Neural progenitor cell (in vitro differentiated cells): ENCODE data around the gene DCD. TPM values are rescaled to one million over a fixed set of nuclear protein-coding genes. Genes with fewer than 3 reads are reported as not detected.

Source experiments
- DNase-seq: peaks from one replicate; pipeline ENCODE4 v3.0.0-alpha.2; 2016; ENCODE audit warnings: low spot score
- H2AFZ ChIP-seq: fragments of 200-600 bp; sonication (generic); replicated peaks from 2 replicates; pipeline ENCODE4 v1.6.1; 2016; ENCODE audit warnings: antibody characterized with exemption
- H3F3A ChIP-seq: fragments of 200-600 bp; sonication (generic); 2 replicates; pipeline ENCODE4 v1.6.1; 2016; ENCODE audit warnings: antibody characterized with exemption, low read depth
- H3K27ac ChIP-seq: fragments of 200-600 bp; sonication (generic); 2 replicates; pipeline ENCODE4 v1.5.1; 2016; ENCODE audit warnings: mild to moderate bottlenecking
- H3K27me3 ChIP-seq: fragments of 200-600 bp; sonication (generic); 2 replicates; pipeline ENCODE4 v1.6.1; 2016; ENCODE audit warnings: mild to moderate bottlenecking, moderate library complexity
- H3K36me3 ChIP-seq: fragments of 200-600 bp; sonication (generic); 2 replicates; pipeline ENCODE4 v1.5.1; 2016
- H3K4me1 ChIP-seq: fragments of 200-600 bp; sonication (generic); 2 replicates; pipeline ENCODE4 v1.6.1; 2016; ENCODE audit warnings: mixed run types
- H3K4me2 ChIP-seq: fragments of 200-600 bp; sonication (generic); 2 replicates; pipeline ENCODE4 v1.6.1; 2016
- H3K4me3 ChIP-seq: fragments of 200-600 bp; sonication (generic); 2 replicates; pipeline ENCODE4 v1.5.1; 2016
- H3K79me2 ChIP-seq: fragments of 200-600 bp; sonication (generic); 2 replicates; pipeline ENCODE4 v1.6.1; 2016; ENCODE audit warnings: low read depth
- H3K9ac ChIP-seq: fragments of 200-600 bp; sonication (generic); 2 replicates; pipeline ENCODE4 v1.6.1; 2016
- H3K9me3 ChIP-seq: fragments of 200-600 bp; sonication (generic); 2 replicates; pipeline ENCODE4 v1.5.1; 2016; ENCODE audit warnings: low read depth
- H4K20me1 ChIP-seq: fragments of 200-600 bp; sonication (generic); 2 replicates; pipeline ENCODE4 v1.6.1; 2016; ENCODE audit warnings: low read depth
- H3K27ac Mint-ChIP-seq: 3 replicates; pipeline ENCODE4 v1.8.0; 2021; ENCODE audit warnings: mixed read lengths
- H3K27me3 Mint-ChIP-seq: 2 replicates; pipeline ENCODE4 v1.8.0; 2022; ENCODE audit warnings: low read depth, mild to moderate bottlenecking, inconsistent platforms, moderate library complexity, mixed read lengths; ENCODE audit not compliant: insufficient read depth
- H3K36me3 Mint-ChIP-seq: 3 replicates; pipeline ENCODE4 v1.8.0; 2021; ENCODE audit warnings: mixed read lengths
- H3K4me1 Mint-ChIP-seq: 3 replicates; pipeline ENCODE4 v1.8.0; 2021; ENCODE audit warnings: mixed read lengths
- H3K4me3 Mint-ChIP-seq: 3 replicates; pipeline ENCODE4 v1.8.0; 2021; ENCODE audit warnings: mild to moderate bottlenecking, moderate library complexity, mixed read lengths
- H3K9me3 Mint-ChIP-seq: 3 replicates; pipeline ENCODE4 v1.8.0; 2020; ENCODE audit warnings: mixed read lengths
- EZH2 ChIP-seq: fragments of 200-600 bp; sonication (generic); IDR thresholded peaks from 2 replicates; pipeline ENCODE4 v1.6.1; 2017; ENCODE audit warnings: antibody characterized with exemption, mild to moderate bottlenecking, moderate library complexity
- EZH2phosphoT487 ChIP-seq: fragments of 200-600 bp; sonication (generic); IDR thresholded peaks from 2 replicates; pipeline ENCODE4 v1.6.1; 2017; ENCODE audit warnings: antibody characterized with exemption
- total RNA-seq: library from RNA; depleted of rRNA; stranded (reverse); fragments of >200 nt; gene quantifications from 2 replicates; pipeline ENCODE4 v1.2.3, GENCODE V29; 2015; ENCODE audit warnings: low replicate concordance
- TF ChIP-seq, protein P1 (sequence below): fragments of 200-600 bp; sonication (generic); IDR thresholded peaks from 2 replicates; pipeline ENCODE4 v1.5.1; 2017; ENCODE audit warnings: antibody characterized with exemption, mild to moderate bottlenecking

Gene DCD
- total RNA-seq, 1 donor from 2014 or later: not detected

DNA sequence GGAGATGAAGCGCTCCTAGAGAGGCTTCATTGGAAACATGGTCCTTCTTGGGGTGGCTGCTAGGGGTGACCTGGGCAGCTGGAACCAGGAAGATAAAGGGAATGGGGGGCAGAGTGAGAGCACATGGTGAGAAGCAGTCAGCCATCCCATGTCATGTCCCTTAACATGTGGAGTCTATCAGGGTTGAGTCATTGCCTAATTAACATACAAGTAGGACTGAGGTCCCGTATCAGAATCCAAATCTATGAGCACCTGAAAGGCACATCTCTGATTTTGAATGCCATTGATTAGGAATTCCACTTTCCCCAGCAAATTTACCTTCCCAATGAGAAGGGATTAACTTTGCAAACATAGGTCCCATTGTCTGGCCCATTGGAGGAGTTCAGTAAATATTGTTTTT lies 39.4 kb downstream of the DCD start:
- H4K20me1 ChIP-seq: no peaks in the 10 kb centered on the region
- no peak for DNase-seq
- Mint-ChIP-seq H3K4me1 (no peaks in the 10 kb centered on the region), H3K9me3 (no peaks in the 10 kb centered on the region), H3K36me3 (no peaks in the 10 kb centered on the region), H3K27me3 (peaks cover 4% of the 10 kb centered on the region), H3K4me3 (no peak overlapping the region), H3K27ac (no peak overlapping the region)
- H3F3A ChIP-seq: no peaks in the 10 kb centered on the region
- no peak overlapping the region for H3K4me3 ChIP-seq
- TF ChIP-seq EZH2phosphoT487: no peak
- no peak for TF ChIP-seq EZH2
- TF ChIP-seq, protein P1, sequence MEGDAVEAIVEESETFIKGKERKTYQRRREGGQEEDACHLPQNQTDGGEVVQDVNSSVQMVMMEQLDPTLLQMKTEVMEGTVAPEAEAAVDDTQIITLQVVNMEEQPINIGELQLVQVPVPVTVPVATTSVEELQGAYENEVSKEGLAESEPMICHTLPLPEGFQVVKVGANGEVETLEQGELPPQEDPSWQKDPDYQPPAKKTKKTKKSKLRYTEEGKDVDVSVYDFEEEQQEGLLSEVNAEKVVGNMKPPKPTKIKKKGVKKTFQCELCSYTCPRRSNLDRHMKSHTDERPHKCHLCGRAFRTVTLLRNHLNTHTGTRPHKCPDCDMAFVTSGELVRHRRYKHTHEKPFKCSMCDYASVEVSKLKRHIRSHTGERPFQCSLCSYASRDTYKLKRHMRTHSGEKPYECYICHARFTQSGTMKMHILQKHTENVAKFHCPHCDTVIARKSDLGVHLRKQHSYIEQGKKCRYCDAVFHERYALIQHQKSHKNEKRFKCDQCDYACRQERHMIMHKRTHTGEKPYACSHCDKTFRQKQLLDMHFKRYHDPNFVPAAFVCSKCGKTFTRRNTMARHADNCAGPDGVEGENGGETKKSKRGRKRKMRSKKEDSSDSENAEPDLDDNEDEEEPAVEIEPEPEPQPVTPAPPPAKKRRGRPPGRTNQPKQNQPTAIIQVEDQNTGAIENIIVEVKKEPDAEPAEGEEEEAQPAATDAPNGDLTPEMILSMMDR: no peak
- peaks cover 73% of the 10 kb centered on the region for H3K27me3 ChIP-seq
- no peak overlapping the region for H3K4me2 ChIP-seq
- H3K4me1 ChIP-seq: no peaks in the 10 kb centered on the region
- no peaks in the 10 kb centered on the region for H3K36me3 ChIP-seq
- no peak overlapping the region for H3K9ac ChIP-seq
- H2AFZ ChIP-seq: no peak overlapping the region
- no peak overlapping the region for H3K27ac ChIP-seq
- H3K79me2 ChIP-seq: no peaks in the 10 kb centered on the region
- no peaks in the 10 kb centered on the region for H3K9me3 ChIP-seq

DNA sequence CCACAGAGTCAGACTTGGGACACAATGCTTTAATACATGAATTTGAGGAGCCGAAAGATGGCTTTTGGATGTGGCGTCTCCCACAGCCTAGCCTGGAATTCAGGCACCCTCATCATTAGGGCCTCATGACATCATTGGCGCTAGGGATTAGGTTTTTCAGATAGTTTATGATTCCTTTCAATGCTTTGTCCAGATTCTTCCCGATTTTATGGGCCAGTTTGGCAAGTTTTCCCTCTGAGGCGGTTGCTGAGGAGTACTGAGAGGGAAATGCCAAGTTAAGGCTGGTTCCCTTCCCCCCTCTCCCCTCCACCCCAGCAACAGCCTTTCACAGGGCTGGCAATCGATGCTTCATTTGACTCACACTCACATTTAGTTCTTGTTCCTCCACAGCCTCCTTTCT lies 40.0 kb downstream of the DCD start:
- TF ChIP-seq, protein P1: no peak
- TF ChIP-seq EZH2 (no peak), EZH2phosphoT487 (no peak)
- peaks cover 67% of the 10 kb centered on the region for H3K27me3 ChIP-seq
- no peak overlapping the region for H3K27ac Mint-ChIP-seq
- no peaks in the 10 kb centered on the region for H3F3A ChIP-seq
- H3K79me2 ChIP-seq: no peaks in the 10 kb centered on the region
- H3K27me3 Mint-ChIP-seq: peaks cover 4% of the 10 kb centered on the region
- no peak overlapping the region for H3K27ac ChIP-seq
- no peak overlapping the region for H2AFZ ChIP-seq
- H3K4me3 Mint-ChIP-seq: no peak overlapping the region
- H3K36me3 Mint-ChIP-seq: no peaks in the 10 kb centered on the region
- no peak overlapping the region for H3K4me2 ChIP-seq
- no peak overlapping the region for H3K4me3 ChIP-seq
- no peaks in the 10 kb centered on the region for H3K36me3 ChIP-seq
- H4K20me1 ChIP-seq: no peaks in the 10 kb centered on the region
- H3K9me3 ChIP-seq: no peaks in the 10 kb centered on the region
- DNase-seq: no peak
- peaks cover 1% of the 10 kb centered on the region for H3K9me3 Mint-ChIP-seq
- H3K4me1 Mint-ChIP-seq: no peaks in the 10 kb centered on the region
- no peak overlapping the region for H3K9ac ChIP-seq
- no peaks in the 10 kb centered on the region for H3K4me1 ChIP-seq

DNA sequence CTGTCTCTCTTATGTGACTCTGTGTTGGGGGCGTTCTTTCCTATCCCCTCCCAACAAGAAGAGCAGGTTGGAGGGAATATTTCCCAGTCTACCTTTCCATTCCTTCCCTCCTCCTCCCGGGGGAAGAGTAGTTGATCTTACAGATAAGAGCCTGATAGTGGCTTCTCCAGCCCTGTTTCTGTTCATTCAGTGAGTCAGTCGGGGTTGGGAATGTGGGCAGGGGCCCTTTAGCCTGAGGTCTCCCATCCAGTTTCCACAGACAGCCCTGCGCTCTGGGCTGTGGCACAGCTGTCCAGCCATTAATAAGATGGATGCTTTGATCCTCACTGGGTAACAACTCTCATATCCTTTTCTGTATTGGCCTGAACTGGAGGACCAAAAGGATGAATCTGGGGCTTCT lies 41.6 kb downstream of the DCD start:
- H3K4me2 ChIP-seq: no peak overlapping the region
- H3K27ac Mint-ChIP-seq: no peak overlapping the region
- H3K27ac ChIP-seq: no peak overlapping the region
- H3K36me3 Mint-ChIP-seq: no peaks in the 10 kb centered on the region
- H3K4me3 ChIP-seq: no peak overlapping the region
- H2AFZ ChIP-seq: no peak overlapping the region
- no peaks in the 10 kb centered on the region for H4K20me1 ChIP-seq
- H3K36me3 ChIP-seq: no peaks in the 10 kb centered on the region
- no peak overlapping the region for H3K4me3 Mint-ChIP-seq
- no peaks in the 10 kb centered on the region for H3K4me1 ChIP-seq
- H3K9ac ChIP-seq: no peak overlapping the region
- no peaks in the 10 kb centered on the region for H3K9me3 ChIP-seq
- no peaks in the 10 kb centered on the region for H3F3A ChIP-seq
- H3K4me1 Mint-ChIP-seq: peaks cover 13% of the 10 kb centered on the region
- H3K9me3 Mint-ChIP-seq: peaks cover 6% of the 10 kb centered on the region
- H3K27me3 ChIP-seq: peaks cover 51% of the 10 kb centered on the region
- no peaks in the 10 kb centered on the region for H3K79me2 ChIP-seq
- TF ChIP-seq, protein P1: no peak
- TF ChIP-seq EZH2phosphoT487 (no peak), EZH2 (no peak)
- H3K27me3 Mint-ChIP-seq: peaks cover 4% of the 10 kb centered on the region
- no peak for DNase-seq
